ENCODE results near the gene ECSIT.

- TF ChIP-seq CTCF (IDR thresholded peaks at IDR 0.05), result no peak
- no peak for TF ChIP-seq EZH2 (IDR thresholded peaks at IDR 0.05; ENCODE audit: borderline replicate concordance, insufficient read depth, low read depth, low read length, poor library complexity, severe bottlenecking)
Observed at GRCh38 chr19:11534948-11535347, 6.0 kb upstream of the ECSIT start.

Measured in B cell (primary cell).